ENCODE data around the gene ZNF683.
"Not testable (repeated sequence)": the region's sequence is repeated elsewhere in the genome, so short reads cannot be mapped to it uniquely, and the experiment has no call there.

DNA sequence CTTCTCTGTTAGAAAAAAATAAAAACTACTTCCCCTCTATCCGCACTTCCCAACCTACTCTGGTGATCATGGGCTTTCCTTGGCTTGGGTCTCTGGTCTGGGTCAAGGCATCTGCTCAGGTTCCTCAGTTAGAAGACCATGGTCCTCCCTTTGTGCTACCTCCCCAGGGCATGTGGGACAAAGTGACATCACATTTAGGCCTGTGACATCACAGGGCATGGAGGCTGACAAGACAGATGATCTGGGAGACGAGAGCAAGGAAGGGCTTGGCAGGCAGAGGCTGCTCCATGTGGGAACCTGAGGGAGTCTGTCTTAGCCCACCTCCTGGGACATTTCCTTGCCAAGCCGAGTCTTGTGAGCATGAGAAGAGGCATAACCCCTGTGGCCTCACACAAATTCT lies at the start of gene ZNF683:
- not testable (repeated sequence) for TF ChIP-seq EZH2 (IDR thresholded peaks at IDR 0.05; ENCODE audit: borderline replicate concordance, low read depth, low read length, severe bottlenecking)
- TF ChIP-seq, protein P1, sequence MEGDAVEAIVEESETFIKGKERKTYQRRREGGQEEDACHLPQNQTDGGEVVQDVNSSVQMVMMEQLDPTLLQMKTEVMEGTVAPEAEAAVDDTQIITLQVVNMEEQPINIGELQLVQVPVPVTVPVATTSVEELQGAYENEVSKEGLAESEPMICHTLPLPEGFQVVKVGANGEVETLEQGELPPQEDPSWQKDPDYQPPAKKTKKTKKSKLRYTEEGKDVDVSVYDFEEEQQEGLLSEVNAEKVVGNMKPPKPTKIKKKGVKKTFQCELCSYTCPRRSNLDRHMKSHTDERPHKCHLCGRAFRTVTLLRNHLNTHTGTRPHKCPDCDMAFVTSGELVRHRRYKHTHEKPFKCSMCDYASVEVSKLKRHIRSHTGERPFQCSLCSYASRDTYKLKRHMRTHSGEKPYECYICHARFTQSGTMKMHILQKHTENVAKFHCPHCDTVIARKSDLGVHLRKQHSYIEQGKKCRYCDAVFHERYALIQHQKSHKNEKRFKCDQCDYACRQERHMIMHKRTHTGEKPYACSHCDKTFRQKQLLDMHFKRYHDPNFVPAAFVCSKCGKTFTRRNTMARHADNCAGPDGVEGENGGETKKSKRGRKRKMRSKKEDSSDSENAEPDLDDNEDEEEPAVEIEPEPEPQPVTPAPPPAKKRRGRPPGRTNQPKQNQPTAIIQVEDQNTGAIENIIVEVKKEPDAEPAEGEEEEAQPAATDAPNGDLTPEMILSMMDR (IDR thresholded peaks at IDR 0.05; ENCODE audit: borderline replicate concordance, extremely low read depth, low read length, poor library complexity, severe bottlenecking): not testable (repeated sequence)

Data from DND-41 (cell line).